Muscle layer of colon (tissue), 2 donors: ENCODE results near the gene RRP12.
A peak's percentile ranks its signal among the peaks of the same experiment; 100 is the strongest.

Experiments used
- H3K27ac ChIP-seq: one replicate; pipeline ENCODE4 v1.7.0; 2013; ENCODE audit warnings: low read depth, mild to moderate bottlenecking, low read length, moderate library complexity
- H3K27me3 ChIP-seq, 2 donors: one replicate each; pipeline ENCODE4 v1.7.0; 2013; ENCODE audit warnings: low read length in 2 of 2, mild to moderate bottlenecking in 2 of 2; ENCODE audit not compliant: insufficient read depth in 2 of 2, control insufficient read depth in 1 of 2
- H3K36me3 ChIP-seq: one replicate; pipeline ENCODE4 v1.7.0; 2013; ENCODE audit warnings: mild to moderate bottlenecking, low read length; ENCODE audit not compliant: insufficient read depth
- H3K4me1 ChIP-seq: one replicate; pipeline ENCODE4 v1.7.0; 2013; ENCODE audit warnings: mild to moderate bottlenecking, low read length; ENCODE audit not compliant: insufficient read depth
- H3K4me3 ChIP-seq, 2 donors: one replicate each; pipeline ENCODE4 v1.7.0; 2013; ENCODE audit warnings: low read length in 2 of 2, low read depth in 1 of 2, mild to moderate bottlenecking in 1 of 2, moderate library complexity in 1 of 2
- H3K9ac ChIP-seq: one replicate; pipeline ENCODE4 v1.7.0; 2013; ENCODE audit warnings: low read length
- H3K9me3 ChIP-seq: one replicate; pipeline ENCODE4 v1.7.0; 2013; ENCODE audit warnings: mild to moderate bottlenecking, low read length
- donor health status: abdominal sarcoma.
- donor health status: Adenocarcinoma of cecum.

RRP12 gene, protein sequence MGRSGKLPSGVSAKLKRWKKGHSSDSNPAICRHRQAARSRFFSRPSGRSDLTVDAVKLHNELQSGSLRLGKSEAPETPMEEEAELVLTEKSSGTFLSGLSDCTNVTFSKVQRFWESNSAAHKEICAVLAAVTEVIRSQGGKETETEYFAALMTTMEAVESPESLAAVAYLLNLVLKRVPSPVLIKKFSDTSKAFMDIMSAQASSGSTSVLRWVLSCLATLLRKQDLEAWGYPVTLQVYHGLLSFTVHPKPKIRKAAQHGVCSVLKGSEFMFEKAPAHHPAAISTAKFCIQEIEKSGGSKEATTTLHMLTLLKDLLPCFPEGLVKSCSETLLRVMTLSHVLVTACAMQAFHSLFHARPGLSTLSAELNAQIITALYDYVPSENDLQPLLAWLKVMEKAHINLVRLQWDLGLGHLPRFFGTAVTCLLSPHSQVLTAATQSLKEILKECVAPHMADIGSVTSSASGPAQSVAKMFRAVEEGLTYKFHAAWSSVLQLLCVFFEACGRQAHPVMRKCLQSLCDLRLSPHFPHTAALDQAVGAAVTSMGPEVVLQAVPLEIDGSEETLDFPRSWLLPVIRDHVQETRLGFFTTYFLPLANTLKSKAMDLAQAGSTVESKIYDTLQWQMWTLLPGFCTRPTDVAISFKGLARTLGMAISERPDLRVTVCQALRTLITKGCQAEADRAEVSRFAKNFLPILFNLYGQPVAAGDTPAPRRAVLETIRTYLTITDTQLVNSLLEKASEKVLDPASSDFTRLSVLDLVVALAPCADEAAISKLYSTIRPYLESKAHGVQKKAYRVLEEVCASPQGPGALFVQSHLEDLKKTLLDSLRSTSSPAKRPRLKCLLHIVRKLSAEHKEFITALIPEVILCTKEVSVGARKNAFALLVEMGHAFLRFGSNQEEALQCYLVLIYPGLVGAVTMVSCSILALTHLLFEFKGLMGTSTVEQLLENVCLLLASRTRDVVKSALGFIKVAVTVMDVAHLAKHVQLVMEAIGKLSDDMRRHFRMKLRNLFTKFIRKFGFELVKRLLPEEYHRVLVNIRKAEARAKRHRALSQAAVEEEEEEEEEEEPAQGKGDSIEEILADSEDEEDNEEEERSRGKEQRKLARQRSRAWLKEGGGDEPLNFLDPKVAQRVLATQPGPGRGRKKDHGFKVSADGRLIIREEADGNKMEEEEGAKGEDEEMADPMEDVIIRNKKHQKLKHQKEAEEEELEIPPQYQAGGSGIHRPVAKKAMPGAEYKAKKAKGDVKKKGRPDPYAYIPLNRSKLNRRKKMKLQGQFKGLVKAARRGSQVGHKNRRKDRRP (N-terminal part only)

DNA sequence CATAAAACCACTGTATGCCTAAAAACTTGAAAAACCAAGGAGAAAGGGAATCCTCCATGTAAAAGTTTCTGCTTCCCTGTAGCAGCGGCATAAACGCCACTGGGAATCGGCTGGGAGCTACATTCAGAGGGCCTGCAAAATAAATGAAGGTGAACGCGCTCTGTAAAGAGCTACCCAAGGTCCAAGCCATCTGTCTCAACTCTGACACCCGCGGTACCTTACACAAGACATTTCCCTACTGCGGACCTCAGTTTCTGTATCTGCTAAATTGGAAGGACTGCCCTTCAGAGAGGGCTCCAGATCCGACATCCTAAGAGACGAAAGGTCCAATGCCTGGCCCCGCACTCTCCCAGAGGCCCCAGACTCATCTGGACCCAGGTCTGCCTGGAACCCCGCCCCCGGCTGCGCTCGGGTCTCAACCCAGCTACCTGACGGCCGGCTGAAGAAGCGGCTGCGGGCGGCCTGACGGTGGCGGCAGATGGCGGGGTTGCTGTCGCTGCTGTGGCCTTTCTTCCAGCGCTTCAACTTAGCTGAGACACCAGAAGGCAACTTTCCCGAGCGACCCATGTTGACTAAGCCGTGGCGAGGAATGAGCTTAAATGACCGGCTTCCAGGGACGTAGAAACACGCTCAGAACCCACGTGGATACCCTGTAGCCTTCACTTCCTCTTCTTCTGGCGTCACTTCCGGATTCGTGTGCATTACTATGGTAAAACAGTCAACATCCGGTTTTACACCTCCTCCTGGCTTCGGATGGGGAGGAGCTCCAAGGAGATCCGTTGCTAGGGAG lies at the start of gene RRP12:
Gene RRP12 (minus strand): TSS at position 676 of the 790 bp plus-strand sequence. CDS start 109 bp downstream, at position 567.
- Histone ChIP-seq H3K9me3 (no peaks in the 10 kb centered on the region), H3K4me1 (peaks cover 10% of the 10 kb centered on the region), H3K27ac (peak within 1 kb of the TSS; percentile 53), H3K9ac (peak within 1 kb of the TSS; percentile 69), H3K27me3 (no peaks in the 10 kb centered on the region), H3K4me3 (peak within 1 kb of the TSS; percentile 58 to 91), H3K36me3 (peaks cover 6% of the 10 kb centered on the region)

GRCh38 chr10:97450828-97451227 lies 49.7 kb upstream of the RRP12 start:
- H3K9me3 ChIP-seq, result no peaks in the 10 kb centered on the region
- no peak overlapping the region for H3K27ac ChIP-seq
- H3K27me3 ChIP-seq, result no peaks in the 10 kb centered on the region
- H3K4me3 ChIP-seq, result no peak overlapping the region
- H3K4me1 ChIP-seq, result peaks cover 17% of the 10 kb centered on the region
- no peak overlapping the region for H3K9ac ChIP-seq
- peaks cover 33% of the 10 kb centered on the region for H3K36me3 ChIP-seq

DNA sequence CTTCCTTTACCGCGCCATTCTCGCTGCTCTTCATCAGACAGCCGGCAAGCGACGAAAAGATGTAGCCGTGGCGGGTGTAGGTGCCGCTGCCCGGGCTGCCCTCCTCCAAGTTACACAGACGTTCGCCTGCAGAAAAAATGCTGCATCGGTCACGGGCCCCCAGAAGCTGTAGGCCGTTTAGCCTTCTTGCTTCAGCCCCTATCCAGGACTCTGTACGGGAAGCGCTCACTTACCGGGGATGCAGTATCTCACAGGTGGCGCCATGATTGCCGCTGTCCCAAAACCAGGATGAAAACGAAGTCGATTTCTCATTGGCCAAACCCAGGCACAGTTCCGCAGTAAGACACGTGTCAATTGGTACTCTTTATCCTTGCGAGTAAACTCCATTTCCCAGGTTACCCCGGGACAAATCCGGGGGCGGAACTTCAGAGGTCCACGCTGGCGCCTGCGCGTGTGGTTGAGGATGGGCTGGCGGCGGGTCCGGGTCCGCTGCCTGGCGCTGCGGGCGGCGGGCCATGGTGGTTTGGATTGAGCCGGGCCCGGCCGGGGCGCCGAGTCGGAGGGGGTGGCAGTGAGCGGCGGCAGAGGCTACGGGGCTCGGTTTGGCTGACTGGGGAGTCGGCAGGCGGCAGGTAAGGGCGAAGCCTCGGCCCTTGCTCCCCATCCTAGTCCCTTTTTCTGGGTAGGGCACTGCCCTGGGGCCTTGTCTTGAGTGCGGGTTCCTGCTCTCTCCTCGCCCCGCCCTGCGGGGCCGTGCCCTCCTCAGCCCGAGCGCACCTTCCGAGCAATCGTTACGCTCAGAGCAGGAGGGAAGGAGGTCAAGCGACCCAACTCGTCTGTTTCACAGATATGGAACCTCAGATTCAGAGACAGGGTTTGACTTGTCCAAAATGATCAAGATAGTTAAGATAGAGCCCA lies 44.8 kb upstream of the RRP12 start, which contains the start of the genes EXOSC1 and ZDHHC16:
Gene EXOSC1 (minus strand): TSS at position 285 of the 918 bp plus-strand sequence. CDS start 21 bp downstream, at position 264.
Gene ZDHHC16 (plus strand): TSS at position 454 of the 918 bp plus-strand sequence. CDS start 5,501 bp downstream, outside the sequence.
- H3K4me3 ChIP-seq, result peak within 1 kb of the TSS; percentile 30 to 93
- no peaks in the 10 kb centered on the region for H3K27me3 ChIP-seq
- no peaks in the 10 kb centered on the region for H3K9me3 ChIP-seq
- H3K36me3 ChIP-seq, result peaks cover 2% of the 10 kb centered on the region
- H3K9ac ChIP-seq, result peak within 1 kb of the TSS; percentile 67
- peaks cover 27% of the 10 kb centered on the region for H3K4me1 ChIP-seq
- H3K27ac ChIP-seq, result peak within 1 kb of the TSS; percentile 67

DNA sequence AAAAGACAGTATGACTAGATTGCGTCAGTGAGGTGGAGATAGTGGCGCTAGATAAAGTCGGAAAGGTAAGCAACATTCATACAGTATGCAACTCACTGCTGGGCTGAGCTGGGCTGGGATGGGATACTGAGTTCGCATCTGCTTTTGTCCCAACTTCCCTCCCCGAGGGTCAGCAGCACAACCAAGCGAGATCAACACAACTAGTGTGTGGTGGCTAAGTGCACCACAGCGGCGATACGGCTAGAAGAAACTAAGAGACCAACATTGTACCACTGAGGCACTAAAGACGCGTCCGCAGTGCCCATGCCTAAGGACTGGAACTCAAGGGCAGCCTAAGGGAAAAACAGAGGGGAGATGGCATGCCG lies 44.2 kb upstream of the RRP12 start:
- peaks cover 21% of the 10 kb centered on the region for H3K4me1 ChIP-seq
- peaks cover 6% of the 10 kb centered on the region for H3K36me3 ChIP-seq
- H3K4me3 ChIP-seq, result peak overlapping the region; percentile 30 to 93
- H3K9ac ChIP-seq, result peak overlapping the region; percentile 66
- H3K27ac ChIP-seq, result peak overlapping the region; percentile 56
- no peaks in the 10 kb centered on the region for H3K9me3 ChIP-seq
- no peaks in the 10 kb centered on the region for H3K27me3 ChIP-seq

- Histone ChIP-seq H3K9me3 (no peaks in the 10 kb centered on the region), H3K4me1 (peaks cover 21% of the 10 kb centered on the region), H3K27me3 (no peaks in the 10 kb centered on the region), H3K36me3 (peaks cover 6% of the 10 kb centered on the region), H3K27ac (no peak overlapping the region), H3K9ac (no peak overlapping the region), H3K4me3 (no peak overlapping the region)
These were observed 43.1 kb upstream of the RRP12 start for GRCh38 chr10:97444212-97444611.

DNA sequence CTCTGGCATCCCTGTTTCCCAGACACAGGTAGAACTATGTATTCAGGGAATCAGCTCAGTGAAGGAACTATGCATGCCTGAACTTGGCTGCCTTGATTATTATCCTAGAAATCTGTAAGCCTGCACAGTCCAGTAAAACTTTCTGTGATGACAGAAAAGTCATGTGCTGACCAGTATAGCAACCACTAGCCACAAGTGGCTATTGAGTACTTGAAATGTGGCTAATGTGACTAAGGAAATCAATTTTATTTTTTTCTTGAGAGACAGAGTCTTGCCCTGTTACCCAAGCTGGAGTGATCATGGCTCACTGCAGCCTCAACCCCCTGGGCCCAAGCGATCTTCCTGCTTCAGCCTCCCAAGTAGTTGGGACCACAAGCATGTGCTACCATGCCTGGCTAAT lies 41.1 kb upstream of the RRP12 start:
- H3K4me1 ChIP-seq, result peaks cover 16% of the 10 kb centered on the region
- H3K4me3 ChIP-seq, result no peak overlapping the region
- peaks cover 17% of the 10 kb centered on the region for H3K36me3 ChIP-seq
- H3K27ac ChIP-seq, result no peak overlapping the region
- H3K9me3 ChIP-seq, result no peaks in the 10 kb centered on the region
- H3K9ac ChIP-seq, result no peak overlapping the region
- no peaks in the 10 kb centered on the region for H3K27me3 ChIP-seq

DNA sequence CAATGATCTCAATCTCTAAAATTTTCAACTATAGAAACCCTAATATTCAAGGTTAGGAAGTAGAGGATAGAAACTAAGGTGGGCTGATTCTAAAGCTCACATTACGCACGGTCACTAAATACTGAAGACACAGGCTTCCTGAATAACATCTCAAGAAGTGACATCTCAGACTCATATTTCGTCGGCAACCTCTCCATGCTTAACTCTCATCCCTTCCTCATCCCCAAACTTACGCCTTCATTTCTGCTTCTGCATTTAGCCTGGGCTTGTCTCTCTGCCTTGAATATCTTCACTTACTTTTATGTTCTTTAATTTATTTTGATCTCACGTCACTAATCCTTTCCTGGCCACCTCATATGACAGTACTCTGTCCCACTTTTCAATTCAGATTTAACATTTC lies 34.1 kb upstream of the RRP12 start:
- no peaks in the 10 kb centered on the region for H3K27me3 ChIP-seq
- no peak overlapping the region for H3K9ac ChIP-seq
- H3K27ac ChIP-seq, result no peak overlapping the region

GRCh38 chr10:97434557-97434956 lies 33.4 kb upstream of the RRP12 start:
- Histone ChIP-seq H3K27me3 (no peaks in the 10 kb centered on the region), H3K4me3 (no peak overlapping the region), H3K27ac (no peak overlapping the region), H3K4me1 (no peaks in the 10 kb centered on the region), H3K9ac (no peak overlapping the region), H3K36me3 (peaks cover 68% of the 10 kb centered on the region), H3K9me3 (no peaks in the 10 kb centered on the region)

More for the DNA sequence above, 34.1 kb upstream of the RRP12 start:
- H3K9me3 ChIP-seq, result no peaks in the 10 kb centered on the region
- no peaks in the 10 kb centered on the region for H3K4me1 ChIP-seq
- H3K4me3 ChIP-seq, result no peak overlapping the region
- H3K36me3 ChIP-seq, result peaks cover 68% of the 10 kb centered on the region

DNA sequence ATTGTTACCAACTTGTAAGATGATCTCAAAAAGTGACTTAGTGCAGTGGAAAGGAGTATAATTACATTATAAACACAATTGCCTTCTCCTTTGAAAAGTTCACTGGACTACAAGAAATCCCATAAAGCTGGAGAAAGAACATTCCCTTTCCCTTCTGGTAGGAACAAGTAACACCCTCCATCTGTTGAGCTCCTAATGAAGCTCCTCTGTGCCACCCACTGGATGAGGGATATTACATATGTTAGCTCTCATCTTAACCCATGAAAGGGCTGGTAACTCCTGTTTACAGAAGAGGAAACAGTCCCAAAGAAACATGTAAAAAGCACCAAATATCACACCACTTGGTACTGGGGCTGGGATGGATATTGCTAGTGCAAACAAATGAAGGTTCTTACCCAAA lies 32.9 kb upstream of the RRP12 start:
- H3K27me3 ChIP-seq, result no peaks in the 10 kb centered on the region
- H3K4me1 ChIP-seq, result no peaks in the 10 kb centered on the region
- no peak overlapping the region for H3K9ac ChIP-seq
- H3K4me3 ChIP-seq, result no peak overlapping the region
- H3K27ac ChIP-seq, result no peak overlapping the region
- no peaks in the 10 kb centered on the region for H3K9me3 ChIP-seq
- H3K36me3 ChIP-seq, result peaks cover 68% of the 10 kb centered on the region
